Testis (tissue), 3 donors: Measurements from ENCODE around the gene KCNB1. TPM values are rescaled to one million over a fixed set of nuclear protein-coding genes. Genes with fewer than 3 reads are reported as not detected.

Experiments used
- DNase-seq: peaks from one replicate; pipeline ENCODE4 v3.0.0-alpha.2; 2019
- H3K27ac ChIP-seq, 2 donors: fragments of 200-600 bp; sonication (generic); one replicate each; pipeline ENCODE4 v1.5.1; 2019
- H3K27me3 ChIP-seq: fragments of 200-600 bp; sonication (generic); one replicate; pipeline ENCODE4 v1.5.1; 2019
- H3K36me3 ChIP-seq: fragments of 200-600 bp; sonication (generic); one replicate; pipeline ENCODE4 v1.5.1; 2017; ENCODE audit warnings: low read depth; ENCODE audit errors: missing control alignments
- H3K4me1 ChIP-seq: fragments of 200-600 bp; sonication (generic); one replicate; pipeline ENCODE4 v1.5.1; 2019
- H3K4me3 ChIP-seq, 2 donors: fragments of 200-600 bp; sonication (generic); one replicate each; pipeline ENCODE4 v1.5.1; 2017 to 2019
- H3K9me3 ChIP-seq: fragments of 200-600 bp; sonication (generic); one replicate; pipeline ENCODE4 v1.5.1; 2017
- CTCF ChIP-seq, 3 experiments: fragments of 450-650 bp in 2 of 3; fragments of 200-600 bp in 1 of 3; sonication (generic) in 1 of 3; IDR thresholded peaks; one replicate each; pipeline ENCODE4 v1.5.1; 2016 to 2019; ENCODE audit warnings: antibody characterized with exemption in 3 of 3, mild to moderate bottlenecking in 2 of 3, moderate library complexity in 1 of 3
- POLR2A ChIP-seq: fragments of 450-650 bp; IDR thresholded peaks from one replicate; pipeline ENCODE4 v1.6.1; 2017; ENCODE audit warnings: antibody characterized with exemption, mild to moderate bottlenecking, moderate library complexity
- WGBS, 2 donors: methylation state at CpG; one replicate each; pipeline ENCODE4 v1.1.5; 2018; 5-methylcytosine and 5-hydroxymethylcytosine counted together
- intact Hi-C: fragments of 100-400 bp; cut with DNase I; formaldehyde crosslinking; loops from one replicate; pipeline ENCODE4 v1.15.1; 2023; ENCODE audit warnings: low total_unique reads
- polyA plus RNA-seq: library from polyadenylated mRNA; stranded (reverse); fragments of 350-450 nt; fragmentation: Illumina TruSeq; extraction: RNeasy Lipid Tissue Mini Kit (QIAGEN cat#74804); gene quantifications from one replicate; pipeline ENCODE4 v1.2.3, GENCODE V29; 2014; ENCODE audit warnings: low read depth, low replicate concordance; ENCODE audit not compliant: insufficient read depth
- total RNA-seq, 2 donors: library from RNA; depleted of rRNA; stranded (reverse); fragments of >200 nt; gene quantifications; one replicate each; pipeline ENCODE4 v1.2.3, GENCODE V29; 2016

KCNB1 gene
- total and polyA plus RNA-seq, 3 donors from 2014 or later = 1.5 to 4.6 (median 2.3) TPM

GRCh38 chr20:49361862-49362660 is 120.4 kb downstream of the KCNB1 start:
- no peaks in the 10 kb centered on the region for H3K27me3 ChIP-seq
- H3K36me3 ChIP-seq = no peaks in the 10 kb centered on the region
- H3K4me1 ChIP-seq = no peaks in the 10 kb centered on the region
- no peaks in the 10 kb centered on the region for H3K9me3 ChIP-seq
- no peak overlapping the region for H3K27ac ChIP-seq
- TF ChIP-seq POLR2A (no peak), CTCF (IDR thresholded peaks at IDR 0.05) (no peak)
- no peak for DNase-seq
- H3K4me3 ChIP-seq = no peak overlapping the region
- intact Hi-C loops = no loop called here
- 44 to 67% methylated on average over 4 of the region's 4 CpGs for WGBS, 2 donors

- no peak overlapping the region for H3K4me3 ChIP-seq
- intact Hi-C loops = no loop called here
- TF ChIP-seq POLR2A = no peak
- TF ChIP-seq CTCF (IDR thresholded peaks at IDR 0.05) = no peak
These were observed 122.1 kb downstream of the KCNB1 start for GRCh38 chr20:49360242-49360968.

GRCh38 chr20:49356676-49357075 is 125.8 kb downstream of the KCNB1 start:
- intact Hi-C loops = no loop called here
- peaks cover 19% of the 10 kb centered on the region for H3K4me1 ChIP-seq
- TF ChIP-seq POLR2A (no peak), CTCF (IDR thresholded peaks at IDR 0.05) (no peak)

More at GRCh38 chr20:49360242-49360968, 122.1 kb downstream of the KCNB1 start:
- no peak for DNase-seq
- H3K9me3 ChIP-seq = no peaks in the 10 kb centered on the region
- 74 to 87% methylated on average over 6 of the region's 6 CpGs for WGBS, 2 donors
- H3K4me1 ChIP-seq = no peaks in the 10 kb centered on the region
- H3K27ac ChIP-seq = no peak overlapping the region
- H3K36me3 ChIP-seq = no peaks in the 10 kb centered on the region
- no peaks in the 10 kb centered on the region for H3K27me3 ChIP-seq

GRCh38 chr20:49354673-49355072 is 127.8 kb downstream of the KCNB1 start:
- Histone ChIP-seq H3K9me3 (no peaks in the 10 kb centered on the region), H3K27ac (no peak overlapping the region), H3K4me3 (no peak overlapping the region), H3K27me3 (no peaks in the 10 kb centered on the region), H3K36me3 (no peaks in the 10 kb centered on the region), H3K4me1 (peaks cover 19% of the 10 kb centered on the region)
- no peak for DNase-seq
- intact Hi-C loops = no loop called here
- TF ChIP-seq CTCF (IDR thresholded peaks at IDR 0.05) = no peak
- WGBS, 2 donors = 87 to 88% methylated on average over 4 of the region's 4 CpGs

More at GRCh38 chr20:49356676-49357075, 125.8 kb downstream of the KCNB1 start:
- H3K27me3 ChIP-seq = no peaks in the 10 kb centered on the region
- no peak overlapping the region for H3K4me3 ChIP-seq
- H3K9me3 ChIP-seq = no peaks in the 10 kb centered on the region
- 81 to 91% methylated on average over 3 of the region's 3 CpGs for WGBS, 2 donors
- DNase-seq = no peak
- H3K27ac ChIP-seq = no peak overlapping the region
- no peaks in the 10 kb centered on the region for H3K36me3 ChIP-seq
